AG08395 (cell line): ENCODE data around the gene STAU1.
"Not testable (repeated sequence)": the region's sequence is repeated elsewhere in the genome, so short reads cannot be mapped to it uniquely, and the experiment has no call there.

ENCODE experiments used
- DNase-seq: peaks from one replicate; pipeline ENCODE4 v3.0.0; 2012; ENCODE audit warnings: mixed read lengths, low spot score

STAU1 gene

GRCh38 chr20:49203011-49203410 is 14.9 kb upstream of the STAU1 start:
- DNase-seq, result no peak

GRCh38 chr20:49199729-49200293 is 11.7 kb upstream of the STAU1 start:
- DNase-seq, result no peak

DNA sequence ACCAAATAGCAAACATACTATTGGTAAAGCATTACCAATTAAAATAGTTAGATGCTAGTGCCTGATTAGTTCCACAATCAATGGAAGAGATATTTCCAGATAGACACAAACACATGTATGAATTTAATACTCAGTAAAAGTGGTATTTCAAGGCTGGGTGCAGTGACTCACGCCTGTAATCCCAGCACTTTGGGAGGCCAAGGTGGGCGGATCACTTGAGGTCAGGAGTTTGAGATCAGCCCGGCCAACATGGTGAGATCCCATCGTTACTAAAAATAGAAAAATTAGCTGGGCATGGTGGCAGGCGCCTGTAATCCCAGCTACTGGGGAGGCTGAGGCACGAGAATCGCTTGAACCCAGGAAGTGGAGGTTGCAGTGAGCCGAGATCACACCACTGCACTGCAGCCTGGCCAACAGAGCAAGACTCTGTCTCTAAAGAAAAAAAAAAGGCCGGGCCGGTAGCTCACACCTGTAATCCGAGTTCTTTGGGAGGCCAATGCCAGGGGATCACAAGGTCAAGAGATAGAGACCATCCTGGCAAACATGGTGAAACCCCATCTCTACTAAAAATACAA is 4.9 kb upstream of the STAU1 start:
- DNase-seq, result not testable (repeated sequence)

DNA sequence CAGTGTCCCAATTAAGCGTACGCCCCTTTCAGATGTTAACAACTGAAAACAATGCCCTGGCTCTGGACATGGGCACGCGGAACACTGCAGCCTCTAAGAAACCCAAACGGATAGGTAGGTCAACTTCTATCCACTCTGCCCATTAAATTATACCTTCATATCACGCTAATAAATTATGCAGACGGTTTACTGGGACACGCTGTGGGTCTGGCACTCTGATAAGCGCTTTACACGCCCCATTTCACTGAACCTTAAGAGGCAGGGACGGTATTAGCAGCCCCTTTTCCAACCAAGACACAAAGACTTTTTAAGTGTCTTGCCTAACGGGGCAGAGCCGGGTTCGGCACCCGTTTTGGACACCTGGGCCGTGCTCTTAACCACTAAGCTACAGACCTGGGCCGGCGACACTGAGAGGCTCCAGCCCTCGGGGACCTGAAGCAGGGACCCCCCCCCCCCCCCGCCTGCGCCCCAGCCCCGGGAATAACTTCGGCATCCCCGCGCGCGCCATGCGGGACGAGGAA is 744 bp downstream of the STAU1 start:
- DNase-seq, result no peak

DNA sequence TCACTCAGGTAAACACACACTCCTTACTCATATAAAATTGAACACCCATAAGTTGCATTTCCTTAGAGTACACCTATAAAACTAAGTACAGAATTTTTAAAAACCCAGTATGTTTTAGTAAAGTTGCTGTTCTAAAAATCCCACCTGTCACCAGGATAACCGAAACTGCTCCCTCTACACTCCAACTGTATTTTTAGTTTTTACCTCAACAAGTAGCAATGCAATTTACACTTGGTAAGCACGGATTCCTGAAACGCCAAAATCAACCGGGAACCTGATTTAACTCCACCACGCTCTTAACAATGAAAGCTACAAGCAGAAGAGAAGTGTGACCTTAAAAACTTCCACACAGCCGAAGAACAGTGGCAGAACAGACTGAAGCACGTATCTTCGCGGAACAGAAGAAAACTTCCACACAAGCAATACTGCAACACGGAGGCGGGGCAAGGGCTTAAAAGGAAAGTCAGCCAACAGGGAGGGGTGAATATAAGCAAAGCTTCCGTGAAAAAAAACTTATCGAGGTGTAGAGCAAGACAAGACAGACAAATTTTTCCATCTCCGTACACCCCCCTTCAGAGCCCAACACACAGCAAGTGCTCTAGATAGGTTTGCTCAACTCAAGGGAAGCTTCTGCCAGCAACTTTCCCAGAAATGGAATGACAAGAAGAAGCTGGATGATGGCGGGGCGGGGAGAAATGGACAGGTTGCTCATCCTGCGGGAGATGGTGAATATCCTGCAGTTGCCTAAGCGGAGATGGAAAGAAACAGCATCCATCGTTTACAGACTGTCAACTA is 1.4 kb downstream of the STAU1 start:
- peak; percentile 45 for DNase-seq

- no peak for DNase-seq
Observed at GRCh38 chr20:49185071-49185761, 2.9 kb downstream of the STAU1 start.

DNA sequence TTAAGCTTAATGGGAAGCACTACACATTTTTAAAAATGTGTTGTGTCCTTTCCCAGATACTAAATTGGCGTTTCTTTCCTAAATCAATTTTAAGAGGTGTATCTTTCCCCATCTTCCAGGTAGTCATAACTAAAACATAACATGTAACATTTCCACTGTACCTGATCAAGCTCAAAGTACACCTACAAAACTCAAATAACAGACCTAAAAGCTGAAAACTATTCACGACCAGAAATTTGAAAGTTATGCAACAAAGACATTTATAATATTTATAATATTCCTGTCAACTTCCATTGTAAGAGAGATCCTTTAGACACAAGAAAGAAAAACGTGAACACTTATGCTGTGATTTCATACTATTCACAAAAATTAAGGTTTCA is 3.5 kb downstream of the STAU1 start:
- no peak for DNase-seq

DNA sequence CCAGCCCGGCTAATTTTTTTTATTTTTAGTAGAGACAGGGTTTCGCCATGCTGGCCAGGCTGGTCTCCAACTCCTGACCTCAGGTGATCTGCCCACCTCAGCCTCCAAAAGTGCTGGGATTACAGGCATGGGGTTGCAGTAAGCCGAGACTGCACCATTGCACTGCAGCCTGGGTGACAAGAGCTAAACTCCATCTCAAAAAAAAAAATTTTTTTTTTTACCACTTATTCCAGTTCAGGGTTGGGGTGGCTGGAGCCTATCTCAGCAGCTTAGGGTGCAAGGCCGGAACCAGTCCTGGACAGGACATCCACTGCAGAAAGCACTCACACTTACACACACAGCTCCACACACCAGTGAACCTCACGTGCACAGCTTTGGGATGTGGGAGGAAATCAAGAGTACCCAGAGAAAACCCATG is 4.0 kb downstream of the STAU1 start:
- DNase-seq, result not testable (repeated sequence)

DNA sequence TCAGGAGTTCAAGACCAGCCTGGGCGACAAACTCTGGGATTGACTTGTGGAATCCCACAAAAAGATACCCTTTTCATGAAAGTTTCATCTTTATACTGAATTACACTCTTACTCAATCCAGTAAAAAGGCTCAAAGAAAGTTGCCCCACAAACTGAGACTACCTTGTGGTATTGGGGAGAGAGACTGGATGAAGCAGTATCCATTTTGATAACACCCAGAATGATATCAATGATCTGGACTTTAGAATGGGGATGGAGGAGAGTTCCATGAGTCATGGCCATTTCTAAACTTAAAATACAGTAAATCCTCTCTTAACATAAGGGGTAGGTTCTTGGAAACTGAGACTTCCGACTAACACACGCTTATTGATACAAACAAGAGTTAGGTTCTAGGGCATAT is 4.7 kb downstream of the STAU1 start:
- no peak for DNase-seq

DNA sequence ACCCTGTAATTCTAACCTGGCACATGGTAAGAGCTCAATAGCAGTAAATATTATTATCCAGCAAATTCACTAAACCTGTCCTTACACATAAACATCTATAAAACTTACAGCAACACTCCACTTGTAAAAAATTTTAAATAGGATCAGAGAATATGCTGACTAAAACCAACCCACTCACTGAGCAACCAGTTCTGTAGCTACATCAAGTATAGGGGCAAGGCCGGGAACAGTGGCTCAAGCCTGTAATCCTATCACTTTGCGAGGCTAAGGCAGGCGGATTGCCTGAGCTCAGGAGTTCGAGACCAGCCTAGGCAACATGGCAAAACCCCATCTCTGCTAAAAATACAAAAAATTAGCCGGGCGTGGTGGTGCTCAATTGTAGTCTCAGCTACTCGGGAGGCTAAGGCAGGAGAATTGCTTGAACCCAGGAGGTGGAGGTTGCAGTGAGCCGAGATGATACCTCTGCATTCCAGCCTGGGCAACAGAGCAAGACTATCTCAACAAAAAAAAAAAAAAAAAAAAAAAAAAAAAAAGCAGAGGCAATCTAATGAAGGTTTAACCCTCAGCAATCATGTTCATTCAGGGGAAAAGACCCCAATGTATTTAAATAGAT is 6.8 kb downstream of the STAU1 start:
- DNase-seq, result no peak

DNA sequence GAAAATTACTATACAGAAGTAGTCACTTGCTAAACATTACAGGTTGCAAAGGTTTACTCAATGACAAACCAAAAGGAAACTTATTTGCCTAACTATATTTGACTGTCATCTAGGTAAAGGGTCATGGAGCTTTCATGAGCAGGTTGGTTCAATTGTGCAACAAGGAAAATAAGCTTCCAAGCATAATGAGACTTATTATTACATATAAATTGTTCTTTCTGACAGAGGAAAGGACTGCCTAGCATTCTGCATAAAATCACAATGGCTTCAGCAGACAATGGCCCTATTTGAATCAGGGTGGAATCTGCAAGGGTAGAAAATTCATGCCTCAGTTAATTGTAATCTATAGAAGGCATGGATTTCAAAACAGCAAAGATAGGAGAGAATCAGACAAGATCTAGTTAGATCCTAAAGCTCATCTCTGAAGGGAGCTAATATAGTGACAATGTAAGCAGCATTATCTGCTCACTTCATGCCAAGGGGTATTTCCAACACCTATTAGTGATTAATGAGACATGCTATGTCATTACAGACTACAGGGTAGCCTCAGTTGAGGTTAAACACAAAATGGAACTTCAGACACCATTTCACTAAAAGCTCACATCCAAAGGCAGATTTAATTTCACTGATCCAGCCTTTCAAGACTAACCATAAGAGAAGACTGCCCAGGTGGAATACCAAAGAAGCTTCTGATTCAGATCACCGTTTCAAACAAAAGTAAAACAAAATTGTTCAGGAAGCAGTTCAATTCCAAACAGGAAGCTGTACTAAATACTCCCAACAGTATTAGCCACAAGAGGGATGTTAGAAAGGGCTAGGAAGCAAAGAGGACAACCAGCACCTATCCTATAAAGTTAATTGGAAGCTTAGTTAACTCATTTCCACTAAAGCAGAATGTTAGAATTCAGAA is 8.5 kb downstream of the STAU1 start:
- no peak for DNase-seq

GRCh38 chr20:49174183-49174582 is 14.0 kb downstream of the STAU1 start:
- no peak for DNase-seq

DNA sequence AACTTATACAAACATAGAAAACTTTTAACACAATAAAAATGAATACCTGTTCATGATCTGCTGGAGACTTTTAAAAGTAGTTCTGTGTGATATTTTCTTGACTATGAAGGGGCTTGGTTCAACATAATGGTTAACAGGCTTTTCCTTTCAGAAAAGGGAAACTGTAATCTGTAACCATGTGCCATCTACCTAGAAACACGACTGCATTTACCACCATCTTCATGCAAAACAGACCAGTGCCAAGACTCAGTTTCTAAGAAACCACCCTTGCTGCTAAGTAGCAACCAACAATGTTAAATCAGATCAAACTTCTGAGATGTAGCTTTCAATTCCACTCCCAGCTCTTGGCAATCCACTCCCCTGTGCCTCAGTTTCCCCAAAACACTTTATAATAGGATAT is 15.7 kb downstream of the STAU1 start:
- DNase-seq, result no peak

- no peak for DNase-seq
Observed at GRCh38 chr20:49171909-49172308, 16.2 kb downstream of the STAU1 start.

DNA sequence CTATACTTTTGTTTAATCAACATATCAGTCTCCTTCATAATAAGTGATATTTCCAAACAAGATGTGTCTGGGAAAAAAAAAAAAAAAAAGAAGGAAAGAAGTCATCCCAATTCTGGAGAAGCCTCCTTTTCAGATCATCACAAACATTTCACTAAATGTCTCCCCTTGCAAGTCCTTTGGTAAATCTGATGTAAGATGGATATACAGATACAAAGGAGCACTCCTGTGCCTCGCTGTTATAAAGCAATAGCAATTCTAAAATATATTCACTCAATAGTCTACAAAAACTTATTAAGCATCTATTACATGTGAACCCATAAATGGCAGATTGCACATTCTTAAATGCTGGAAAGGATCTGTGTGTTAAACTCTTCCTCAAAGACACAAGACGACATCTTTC is 17.4 kb downstream of the STAU1 start:
- DNase-seq, result no peak

- no peak for DNase-seq
Observed at GRCh38 chr20:49169547-49169946, 18.6 kb downstream of the STAU1 start.

GRCh38 chr20:49168864-49169263 is 19.3 kb downstream of the STAU1 start:
- DNase-seq, result not testable (repeated sequence)

DNA sequence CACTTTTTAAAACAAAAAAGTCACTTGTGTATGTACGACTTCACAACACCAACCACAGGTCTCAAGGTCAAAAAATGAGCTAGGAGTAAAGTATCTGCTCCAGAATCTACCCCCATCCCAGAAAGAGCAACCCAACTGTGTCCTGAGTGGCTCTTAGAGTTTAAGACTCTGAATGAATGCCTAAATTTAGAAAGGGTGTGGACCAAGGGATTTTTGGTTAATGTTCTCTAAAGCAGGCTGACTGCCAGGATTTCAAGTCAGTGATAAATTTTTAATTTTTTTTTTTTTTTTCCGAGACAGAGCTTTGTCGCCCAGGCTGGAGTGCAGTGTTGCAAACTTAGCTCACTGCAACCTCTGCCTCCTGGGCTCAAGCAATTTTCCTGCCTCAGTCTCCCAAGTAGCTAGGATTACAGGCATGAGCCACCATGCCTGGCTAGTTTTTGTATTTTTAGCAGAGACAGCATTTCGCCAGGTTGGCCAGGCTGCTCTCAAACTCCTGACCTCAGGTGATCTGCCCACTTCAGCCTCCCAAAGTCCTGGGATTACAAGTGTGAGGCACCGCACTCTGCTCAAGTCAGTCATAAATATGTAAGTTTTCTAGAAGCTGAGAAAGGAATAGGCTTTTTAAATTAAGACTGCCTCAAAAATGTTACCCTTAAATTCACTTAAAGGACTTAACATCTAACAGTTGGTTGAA is 20.2 kb downstream of the STAU1 start:
- DNase-seq, result peak; percentile 69

DNA sequence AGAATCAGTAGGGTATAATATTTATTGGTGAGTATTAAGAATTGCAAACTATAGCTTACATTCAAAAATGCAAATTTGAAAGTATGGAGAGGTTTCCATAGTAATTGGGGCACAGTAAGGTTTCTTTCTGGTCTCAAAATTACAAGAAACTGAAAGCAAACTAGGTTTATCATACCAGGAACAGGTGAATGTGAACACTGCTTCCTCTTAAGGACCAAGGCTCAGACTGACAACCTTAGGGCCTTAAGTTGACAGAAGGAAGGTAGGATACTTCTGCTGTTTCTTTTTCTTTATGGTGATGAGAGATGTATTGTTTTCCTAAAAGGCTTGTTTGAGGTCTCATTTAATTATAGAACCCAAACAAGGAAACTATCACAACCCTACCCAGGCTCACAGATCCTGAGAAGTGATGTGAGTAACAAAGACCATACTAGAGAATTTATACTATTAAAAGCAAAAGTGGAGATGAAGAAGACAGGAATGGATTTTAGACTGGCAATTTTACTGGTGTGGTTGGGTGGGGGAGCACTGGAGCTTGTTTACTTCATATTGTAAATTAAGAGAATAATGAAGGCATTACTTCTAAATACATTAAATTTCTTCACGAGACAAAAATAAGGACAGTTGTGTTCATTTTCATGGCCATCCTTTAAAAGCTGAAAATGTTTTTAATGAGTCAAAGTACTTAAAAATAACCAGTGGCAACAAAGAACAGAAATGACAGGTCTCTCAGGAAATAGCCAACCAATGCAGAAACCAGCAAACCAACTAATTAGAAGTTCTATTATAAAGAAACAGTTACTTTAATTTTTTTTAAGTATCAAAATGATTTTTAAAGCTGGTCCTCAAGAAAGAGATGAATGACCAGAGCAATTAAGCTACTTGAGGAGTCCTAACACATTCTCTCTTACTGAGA is 21.3 kb downstream of the STAU1 start:
- no peak for DNase-seq
